Measurements from ENCODE around the gene MASP2.

DNA sequence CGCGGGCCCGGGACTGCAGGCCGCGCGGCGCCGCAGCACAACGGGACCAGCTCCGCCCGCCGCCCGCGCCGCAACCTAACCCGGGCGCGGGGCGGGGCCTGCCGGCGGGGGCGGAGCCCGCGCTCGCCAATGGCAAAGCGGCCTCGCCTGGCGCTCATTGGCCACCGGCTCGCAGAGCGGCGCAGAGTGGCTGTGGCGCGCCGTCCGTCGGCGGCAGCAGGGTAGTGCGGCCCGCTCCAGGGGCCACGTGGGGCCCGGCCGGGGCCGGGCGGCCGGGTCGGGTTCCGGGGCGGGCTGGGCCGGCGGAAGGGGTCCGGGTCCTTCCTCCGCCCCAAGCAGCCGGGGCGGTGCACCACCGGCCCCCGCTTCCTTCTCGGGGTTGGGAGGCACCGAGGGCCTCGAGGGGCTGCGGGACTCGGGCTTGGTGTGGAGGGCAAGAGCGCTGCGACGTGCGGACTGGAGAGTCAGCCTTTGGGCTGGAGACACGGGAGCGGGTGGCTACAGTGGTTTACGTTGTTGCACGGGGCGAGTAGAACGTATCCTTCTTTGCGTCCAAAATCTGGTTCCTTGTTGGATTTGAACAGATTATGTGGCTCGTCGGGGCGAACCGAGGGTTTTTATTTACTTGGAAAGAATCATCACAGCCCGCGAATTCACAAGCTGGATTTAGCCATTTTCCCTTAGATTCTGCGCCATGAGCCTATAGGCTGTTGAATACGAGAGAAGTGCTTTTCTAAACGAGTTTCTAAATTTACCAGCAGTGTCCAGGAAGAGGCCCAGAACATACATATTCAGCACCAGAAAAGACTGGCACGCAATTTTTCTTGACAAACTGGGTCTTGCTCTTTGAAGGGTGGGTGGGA is 13.2 kb upstream of the MASP2 start, which contains the start of gene SRM:
- TF ChIP-seq POLR2A (IDR thresholded peaks at IDR 0.05; ENCODE audit: low read length) (peak; percentile 78), GATA1 (IDR thresholded peaks at IDR 0.05; ENCODE audit: low read depth, low read length) (no peak)

Data from erythroblast (primary cell).